ACC112 (cell line): ENCODE measurements around the gene POLR3A.
A peak's percentile ranks its signal among the peaks of the same experiment; 100 is the strongest.

Experiments used
- H2AFZ ChIP-seq: fragments of 200-600 bp; sonication (generic); one replicate; pipeline ENCODE4 v1.6.0; 2017; ENCODE audit warnings: antibody characterized with exemption, low read length; ENCODE audit not compliant: unreplicated experiment
- H3K27ac ChIP-seq: fragments of 200-600 bp; sonication (generic); 2 replicates; pipeline ENCODE4 v1.5.1; 2014; ENCODE audit warnings: low read depth, mild to moderate bottlenecking, antibody characterized with exemption, low read length, moderate library complexity
- H3K27me3 ChIP-seq: fragments of 200-600 bp; sonication (generic); 2 replicates; pipeline ENCODE4 v1.6.1; 2014; ENCODE audit warnings: mild to moderate bottlenecking, antibody characterized with exemption, low read length, moderate library complexity, mixed read lengths; ENCODE audit not compliant: insufficient read depth
- H3K36me3 ChIP-seq: fragments of 200-600 bp; sonication (generic); 2 replicates; pipeline ENCODE4 v1.6.1; 2016; ENCODE audit warnings: mild to moderate bottlenecking, antibody characterized with exemption, low read length, moderate library complexity, mixed read lengths; ENCODE audit not compliant: insufficient read depth
- H3K4me1 ChIP-seq: fragments of 200-600 bp; sonication (generic); one replicate; pipeline ENCODE4 v1.6.1; 2016; ENCODE audit warnings: low read length, mixed read lengths; ENCODE audit not compliant: insufficient read depth, unreplicated experiment, control insufficient read depth
- H3K4me3 ChIP-seq: fragments of 200-600 bp; sonication (generic); 2 replicates; pipeline ENCODE4 v1.5.1; 2014; ENCODE audit warnings: mild to moderate bottlenecking, low read depth, low read length
- H3K79me2 ChIP-seq: fragments of 200-600 bp; sonication (generic); one replicate; pipeline ENCODE4 v1.6.0; 2016; ENCODE audit warnings: low read length; ENCODE audit not compliant: control insufficient read depth, unreplicated experiment, insufficient read depth

Gene POLR3A

DNA sequence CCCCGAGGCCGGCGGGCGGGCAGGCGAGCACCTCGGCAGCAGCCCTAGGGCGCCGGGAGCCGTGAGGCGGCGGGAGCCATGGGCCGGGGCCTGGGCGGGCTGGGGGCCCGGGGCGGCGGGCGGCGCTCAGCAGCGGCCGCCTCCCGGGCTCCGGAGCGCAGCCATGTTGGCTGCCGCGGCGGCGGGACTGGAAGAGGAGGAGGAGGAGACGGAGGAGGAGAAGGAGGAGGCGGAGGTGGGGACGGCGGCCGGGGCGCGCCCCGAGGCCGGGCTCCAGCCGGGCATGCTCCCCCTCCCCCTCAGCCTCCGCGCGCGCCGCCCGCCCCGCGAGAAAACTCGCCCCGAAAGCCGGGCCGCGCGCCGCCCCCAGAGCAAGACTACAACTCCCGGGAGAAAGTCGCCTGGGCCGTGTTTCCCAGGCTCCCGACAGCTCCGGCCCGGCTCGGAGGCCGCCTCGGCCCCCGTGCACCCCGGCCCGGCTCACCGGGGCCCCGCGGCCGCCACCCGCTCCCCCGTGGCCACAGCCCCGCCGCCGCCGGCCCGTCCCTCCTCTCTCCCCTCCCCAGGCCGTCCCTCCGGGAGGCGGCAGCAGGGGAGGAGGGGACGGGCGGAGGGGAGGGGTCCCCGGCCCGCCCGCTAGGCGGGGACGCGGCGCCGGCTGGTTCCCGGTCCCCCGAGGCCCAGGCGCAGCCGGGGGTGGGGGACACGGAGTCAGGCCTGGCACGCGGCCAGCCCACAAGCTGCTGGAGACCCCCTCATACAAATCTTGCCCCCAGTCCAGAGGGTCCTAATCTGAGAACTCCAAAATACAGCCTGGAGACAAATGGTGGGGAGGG lies 102.5 kb downstream of the POLR3A start, which contains the start of gene DLG5:
DLG5 (minus strand) TSS at position 190 of the 836 bp plus-strand sequence. CDS start 235 bp downstream, outside the sequence.
- Histone ChIP-seq H3K4me3 (peak within 1 kb of the TSS; percentile 85), H3K4me1 (peaks cover 13% of the 10 kb centered on the region), H3K79me2 (peaks cover 42% of the 10 kb centered on the region), H3K27me3 (peaks cover 9% of the 10 kb centered on the region), H2AFZ (peak within 1 kb of the TSS; percentile 92), H3K36me3 (no peaks in the 10 kb centered on the region), H3K27ac (no peak within 1 kb of the TSS)

DNA sequence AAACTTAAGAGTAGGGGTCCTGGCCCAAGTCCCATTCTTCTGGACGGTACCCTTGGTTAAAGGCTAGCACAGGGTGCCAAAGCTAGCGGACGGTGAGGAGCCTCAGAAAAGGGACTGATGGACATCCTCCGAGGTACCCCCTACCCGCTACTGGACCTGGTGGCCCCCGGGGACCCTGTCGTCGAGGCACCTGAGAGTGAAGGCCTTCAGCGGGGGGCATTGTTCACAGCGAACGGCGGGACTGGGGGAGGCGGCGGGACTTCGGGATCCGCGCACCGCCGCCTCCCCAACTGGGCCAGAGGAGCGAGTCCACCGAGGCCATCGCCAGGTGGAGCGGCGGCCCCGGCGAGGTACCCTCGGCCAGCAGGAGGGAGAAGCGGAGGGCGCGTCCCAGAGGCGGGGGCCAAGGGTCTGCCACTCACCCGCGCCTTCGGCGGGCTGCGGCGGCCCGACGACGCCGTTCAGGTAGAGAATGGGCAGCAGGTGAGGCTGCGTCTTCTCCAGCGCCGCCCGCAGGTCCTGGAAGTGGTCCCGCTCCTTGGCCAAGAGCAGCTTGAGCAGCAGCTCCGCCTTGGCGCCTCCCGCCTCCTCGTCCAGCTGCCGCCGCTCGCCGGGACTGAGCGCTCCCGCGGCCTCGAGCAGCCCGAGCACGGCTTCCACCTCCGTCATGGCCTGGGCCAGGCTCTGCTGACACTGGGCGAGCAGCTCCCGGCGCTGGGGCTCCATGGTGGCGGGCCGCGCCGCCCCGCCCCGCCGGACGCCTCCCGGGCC lies 103.3 kb downstream of the POLR3A start:
- H3K4me3 ChIP-seq, result peak overlapping the region; percentile 85
- peaks cover 13% of the 10 kb centered on the region for H3K4me1 ChIP-seq
- H3K36me3 ChIP-seq, result no peaks in the 10 kb centered on the region
- H3K79me2 ChIP-seq, result peaks cover 50% of the 10 kb centered on the region
- no peak overlapping the region for H3K27ac ChIP-seq
- peaks cover 9% of the 10 kb centered on the region for H3K27me3 ChIP-seq
- peak overlapping the region; percentile 92 for H2AFZ ChIP-seq

DNA sequence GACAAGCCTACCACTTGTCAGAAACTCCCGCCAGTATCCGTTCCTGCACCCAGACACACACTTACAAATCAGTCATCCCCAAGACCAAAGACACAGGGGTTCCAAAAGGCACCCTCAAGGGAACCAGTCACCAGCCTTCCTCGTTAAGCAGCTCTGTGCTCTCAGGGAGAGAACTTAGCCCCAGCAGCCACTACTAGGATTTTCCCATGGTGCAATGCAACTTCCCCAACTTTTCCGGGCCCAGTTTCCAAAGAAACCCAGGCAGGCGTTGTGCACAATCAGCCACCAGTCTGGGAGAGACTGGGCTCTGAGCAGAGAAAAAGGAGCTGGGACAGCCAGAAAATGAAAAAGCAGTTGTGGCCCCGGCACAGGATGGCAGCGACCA lies 103.9 kb downstream of the POLR3A start:
- Histone ChIP-seq H2AFZ (no peak overlapping the region), H3K4me3 (peak overlapping the region; percentile 85), H3K27ac (no peak overlapping the region), H3K79me2 (peaks cover 56% of the 10 kb centered on the region), H3K36me3 (no peaks in the 10 kb centered on the region), H3K27me3 (peaks cover 9% of the 10 kb centered on the region), H3K4me1 (peaks cover 18% of the 10 kb centered on the region)

DNA sequence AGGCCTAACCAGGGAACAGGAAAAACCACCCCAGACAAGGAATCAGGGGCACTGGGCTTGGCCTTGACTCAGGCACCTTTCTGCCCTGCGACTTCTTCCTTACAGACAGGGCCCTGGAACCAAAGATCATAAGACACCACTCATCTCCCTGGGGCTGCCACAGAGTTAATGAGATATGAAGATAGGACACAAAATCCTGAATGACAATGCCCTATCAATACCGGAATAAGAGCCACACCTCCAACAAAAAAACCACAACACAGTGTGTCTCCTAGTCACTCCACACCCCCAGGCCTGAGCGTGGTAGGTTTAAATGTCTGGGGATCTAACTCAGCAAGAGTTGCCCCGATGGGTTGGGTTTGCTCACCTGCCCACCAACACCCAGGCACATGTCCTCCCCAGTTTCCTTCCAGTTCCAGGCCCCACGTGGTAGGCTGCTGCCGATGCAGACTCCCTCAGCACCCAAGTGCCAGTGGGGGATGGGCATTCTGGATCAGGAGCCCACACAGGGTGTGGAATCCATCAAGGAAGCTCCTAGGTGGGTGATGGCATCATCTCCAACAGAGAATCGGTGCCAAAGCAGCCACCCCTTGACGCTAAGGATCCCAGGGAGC lies 106.6 kb downstream of the POLR3A start:
- Histone ChIP-seq H3K4me3 (no peak overlapping the region), H3K79me2 (peaks cover 75% of the 10 kb centered on the region), H3K4me1 (peaks cover 27% of the 10 kb centered on the region), H3K36me3 (no peaks in the 10 kb centered on the region), H3K27ac (no peak overlapping the region), H2AFZ (no peak overlapping the region), H3K27me3 (peaks cover 7% of the 10 kb centered on the region)

DNA sequence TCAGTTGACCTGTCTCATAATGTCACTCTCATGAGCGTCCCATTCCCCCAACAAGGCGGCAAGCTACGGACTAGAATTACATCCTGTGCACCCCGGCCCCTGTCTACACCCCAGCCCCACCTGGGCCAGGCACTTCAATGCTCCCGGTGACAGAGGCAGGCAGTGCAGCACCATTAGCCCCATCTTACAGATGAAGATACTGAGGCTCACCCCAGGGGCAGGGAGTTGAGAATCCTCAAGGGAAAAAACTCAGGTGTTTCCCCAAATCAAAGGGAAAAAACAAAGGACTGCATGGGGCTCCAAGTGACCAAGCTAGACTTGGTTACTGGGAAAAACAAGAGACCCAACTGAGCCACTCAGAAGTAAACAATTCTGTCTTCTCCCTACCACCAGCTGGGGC lies 107.3 kb downstream of the POLR3A start:
- no peaks in the 10 kb centered on the region for H3K36me3 ChIP-seq
- H3K27me3 ChIP-seq, result peaks cover under 1% of the 10 kb centered on the region; the same call in 1 of the 2 replicates
- peaks cover 27% of the 10 kb centered on the region for H3K4me1 ChIP-seq
- no peak overlapping the region for H2AFZ ChIP-seq
- no peak overlapping the region for H3K27ac ChIP-seq
- H3K4me3 ChIP-seq, result no peak overlapping the region
- H3K79me2 ChIP-seq, result peaks cover 81% of the 10 kb centered on the region

DNA sequence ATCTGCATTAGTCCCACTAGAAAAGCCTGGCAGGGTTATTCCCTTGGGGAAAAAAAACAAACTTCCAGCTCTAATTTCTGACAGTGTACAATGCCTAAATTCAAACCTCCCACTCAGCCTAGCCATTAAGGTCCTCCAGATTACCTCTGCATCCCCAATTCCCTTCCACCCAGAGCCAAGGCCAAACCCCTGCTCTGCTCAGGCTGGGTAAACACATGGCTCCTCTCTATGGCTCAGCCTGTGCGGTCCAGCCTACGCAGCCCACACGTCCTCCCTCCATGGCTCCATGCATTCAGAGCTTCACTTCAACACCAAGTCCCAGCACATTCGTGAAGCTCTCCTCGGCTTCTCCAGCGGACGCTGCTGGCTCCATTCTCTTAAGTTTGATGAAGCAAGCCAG lies 107.9 kb downstream of the POLR3A start:
- Histone ChIP-seq H3K79me2 (peaks cover 86% of the 10 kb centered on the region), H3K27me3 (no peaks in the 10 kb centered on the region), H3K27ac (no peak overlapping the region)

DNA sequence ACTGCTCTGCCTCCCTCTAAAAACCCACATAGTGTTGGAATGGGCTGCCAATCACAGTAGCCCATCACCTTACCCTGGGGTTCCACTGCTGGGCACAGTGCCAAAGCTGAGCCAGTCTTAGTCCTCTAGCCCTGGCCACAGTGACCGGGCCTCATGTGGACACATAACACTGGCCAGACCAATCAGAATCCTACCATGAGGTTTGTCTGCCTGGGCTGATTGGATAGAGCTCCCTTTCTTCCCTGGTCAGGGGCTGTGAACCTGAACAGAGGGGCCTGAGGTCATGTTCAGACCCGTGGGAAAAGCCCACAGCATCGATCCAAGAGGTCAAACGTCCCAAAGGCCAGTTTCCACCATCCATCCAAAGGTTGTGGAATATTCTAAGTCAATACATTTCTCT lies 108.8 kb downstream of the POLR3A start:
- no peak overlapping the region for H2AFZ ChIP-seq
- no peaks in the 10 kb centered on the region for H3K27me3 ChIP-seq
- no peak overlapping the region for H3K27ac ChIP-seq
- peaks cover 29% of the 10 kb centered on the region for H3K4me1 ChIP-seq
- no peaks in the 10 kb centered on the region for H3K36me3 ChIP-seq
- no peak overlapping the region for H3K4me3 ChIP-seq
- H3K79me2 ChIP-seq, result peaks cover 90% of the 10 kb centered on the region

More for the DNA sequence above, 107.9 kb downstream of the POLR3A start:
- Histone ChIP-seq H2AFZ (no peak overlapping the region), H3K36me3 (no peaks in the 10 kb centered on the region), H3K4me3 (no peak overlapping the region), H3K4me1 (peaks cover 27% of the 10 kb centered on the region)

DNA sequence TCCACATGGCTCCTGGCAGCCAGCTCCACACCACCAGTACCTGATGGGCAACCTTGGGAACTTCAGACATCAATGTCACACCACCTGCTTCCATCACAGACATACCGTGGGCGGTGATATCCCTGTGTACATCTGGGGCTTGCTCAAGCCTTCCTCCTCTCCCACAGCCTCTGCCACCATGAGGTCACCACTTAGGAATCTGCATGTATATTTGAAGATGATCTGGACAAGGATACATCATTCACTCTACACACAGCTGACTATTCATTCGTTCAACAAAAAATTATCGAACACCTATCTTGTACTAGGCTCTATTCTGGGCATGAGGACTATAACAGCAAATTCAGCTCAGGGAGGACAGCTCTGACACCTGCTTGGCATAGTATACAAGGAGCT lies 109.6 kb downstream of the POLR3A start:
- Histone ChIP-seq H3K4me1 (peaks cover 26% of the 10 kb centered on the region), H3K27me3 (no peaks in the 10 kb centered on the region), H3K36me3 (no peaks in the 10 kb centered on the region), H3K27ac (peak overlapping the region; percentile 6; the same call in 1 of the 2 replicates), H3K4me3 (no peak overlapping the region), H2AFZ (no peak overlapping the region), H3K79me2 (peaks cover 87% of the 10 kb centered on the region)
